ENCODE results near the gene RIC3. TPM values are rescaled to one million over a fixed set of nuclear protein-coding genes. Genes with fewer than 3 reads are reported as not detected.

RIC3 gene
- total RNA-seq, 4 donors from 2014 or later, result 7.9 to 28.4 (median 18.5) TPM

GRCh38 chr11:8086001-8086479 is 82.8 kb downstream of the RIC3 start:
- DNase-seq, result peak; percentile 68 to 72

GRCh38 chr11:8085011-8085645 is 83.7 kb downstream of the RIC3 start:
- H3K27ac ChIP-seq, result peak overlapping the region in 1 of 2 donors; percentile 69
- DNase-seq, result peak in 1 of 2 donors; percentile 9
- TF ChIP-seq POLR2A (IDR thresholded peaks at IDR 0.05) (no peak), CTCF (IDR thresholded peaks at IDR 0.05) (no peak)
- intact Hi-C loops (cut with DNase I; ENCODE audit: low total_unique reads), result no loop called here
- H3K36me3 ChIP-seq, result no peaks in the 10 kb centered on the region
- H3K9me3 ChIP-seq, result no peaks in the 10 kb centered on the region
- H3K27me3 ChIP-seq, result no peaks in the 10 kb centered on the region
- peaks cover 0 to 17% of the 10 kb centered on the region in 2 donors for H3K4me1 ChIP-seq
- H3K4me3 ChIP-seq, result no peak overlapping the region

More at GRCh38 chr11:8086001-8086479, 82.8 kb downstream of the RIC3 start:
- H3K9me3 ChIP-seq, result no peaks in the 10 kb centered on the region
- H3K27me3 ChIP-seq, result no peaks in the 10 kb centered on the region
- H3K27ac ChIP-seq, result peak overlapping the region; percentile 7 to 69
- TF ChIP-seq CTCF (IDR thresholded peaks at IDR 0.05) (no peak), POLR2A (IDR thresholded peaks at IDR 0.05) (no peak)
- peaks cover 0 to 17% of the 10 kb centered on the region in 2 donors for H3K4me1 ChIP-seq
- intact Hi-C loops (cut with DNase I; ENCODE audit: low total_unique reads), result no loop called here
- no peak overlapping the region for H3K4me3 ChIP-seq
- H3K36me3 ChIP-seq, result no peaks in the 10 kb centered on the region

GRCh38 chr11:8084352-8084751 is 84.5 kb downstream of the RIC3 start:
- no peaks in the 10 kb centered on the region for H3K27me3 ChIP-seq
- H3K27ac ChIP-seq, result peak overlapping the region in 1 of 2 donors; percentile 69
- no peaks in the 10 kb centered on the region for H3K9me3 ChIP-seq
- intact Hi-C loops (cut with DNase I; ENCODE audit: low total_unique reads), result no loop called here
- no peak overlapping the region for H3K4me3 ChIP-seq
- H3K36me3 ChIP-seq, result no peaks in the 10 kb centered on the region
- no peak for TF ChIP-seq POLR2A (IDR thresholded peaks at IDR 0.05)
- TF ChIP-seq CTCF (IDR thresholded peaks at IDR 0.05), result no peak
- peaks cover 0 to 17% of the 10 kb centered on the region in 2 donors for H3K4me1 ChIP-seq
- no peak for DNase-seq

GRCh38 chr11:8083871-8084281 is 84.9 kb downstream of the RIC3 start:
- no peak for DNase-seq
- Histone ChIP-seq H3K27ac (peak overlapping the region in 1 of 2 donors; percentile 87), H3K9me3 (no peaks in the 10 kb centered on the region), H3K4me1 (peaks cover 0 to 17% of the 10 kb centered on the region in 2 donors), H3K36me3 (no peaks in the 10 kb centered on the region), H3K27me3 (no peaks in the 10 kb centered on the region), H3K4me3 (no peak overlapping the region)
- intact Hi-C loops (cut with DNase I; ENCODE audit: low total_unique reads), result no loop called here
- TF ChIP-seq POLR2A (IDR thresholded peaks at IDR 0.05) (no peak), CTCF (IDR thresholded peaks at IDR 0.05) (no peak)

- intact Hi-C loops (cut with DNase I; ENCODE audit: low total_unique reads), result no loop called here
- TF ChIP-seq CTCF (IDR thresholded peaks at IDR 0.05) (no peak), POLR2A (IDR thresholded peaks at IDR 0.05) (no peak)
- Histone ChIP-seq H3K27ac (peak overlapping the region; percentile 67 to 87), H3K9me3 (no peaks in the 10 kb centered on the region), H3K4me3 (no peak overlapping the region), H3K4me1 (peaks cover 0 to 17% of the 10 kb centered on the region in 2 donors), H3K36me3 (no peaks in the 10 kb centered on the region), H3K27me3 (no peaks in the 10 kb centered on the region)
- DNase-seq, result no peak
Measured at GRCh38 chr11:8083088-8083395, 85.8 kb downstream of the RIC3 start.

All from uterus (tissue), 4 donors.